ENCODE data around the gene HEPACAM.

Gene HEPACAM

DNA sequence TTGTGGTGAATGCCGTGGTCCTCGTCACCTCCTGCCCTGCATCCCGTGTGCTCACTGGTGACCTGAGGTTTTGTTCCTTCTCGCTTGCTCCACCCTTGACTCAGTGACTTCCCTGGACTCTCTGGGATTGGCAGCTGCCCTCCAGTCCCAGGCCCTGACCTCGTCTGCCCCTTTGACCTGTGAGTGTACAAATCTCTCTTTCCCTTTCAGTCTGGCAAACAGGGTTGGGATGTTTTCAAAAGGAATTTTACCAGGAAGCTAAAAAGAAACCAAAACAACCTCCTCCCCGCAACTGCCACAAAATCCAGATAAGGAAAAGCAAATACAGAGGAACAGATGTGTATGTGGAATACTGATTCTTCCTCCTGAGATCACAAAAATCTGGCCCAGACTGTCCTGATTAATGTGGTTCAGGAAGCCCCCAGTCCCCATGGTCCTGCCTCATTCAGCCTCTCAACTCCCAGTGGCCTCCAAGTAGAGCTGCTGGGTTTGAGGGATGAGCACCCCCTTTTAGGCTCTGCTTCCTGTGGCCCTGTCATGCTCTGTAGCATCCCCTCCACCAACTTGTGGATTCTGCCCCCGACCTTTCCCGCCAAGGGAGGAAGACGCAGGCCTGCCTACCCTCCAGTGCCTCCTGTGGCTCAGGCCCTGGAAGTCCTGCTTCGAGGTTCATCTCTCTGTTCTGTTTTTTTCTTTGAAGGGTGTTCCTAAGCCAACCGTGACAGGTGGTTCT lies 53.3 kb downstream of the HEPACAM start:
- DNase-seq, result no peak

DNA sequence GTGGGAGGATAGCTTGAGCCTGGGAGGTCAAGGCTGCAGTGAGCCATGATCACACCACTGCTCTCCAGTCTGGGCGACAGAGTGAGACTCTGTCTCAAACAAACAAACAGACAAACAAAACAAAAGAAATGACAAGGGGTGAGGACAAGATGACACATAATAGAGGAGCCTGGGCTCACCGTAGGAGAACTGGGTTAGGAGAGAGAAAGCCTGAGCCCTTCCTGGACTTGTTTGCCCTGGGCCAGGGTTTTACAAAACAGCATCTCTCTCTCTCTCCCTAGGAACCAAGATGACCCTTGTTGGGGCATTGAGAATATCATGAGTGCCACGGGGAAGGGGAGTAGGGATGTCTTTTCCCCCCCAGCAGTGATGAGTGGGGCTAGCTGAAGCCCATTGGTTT lies 54.9 kb downstream of the HEPACAM start:
- no peak for DNase-seq

DNA sequence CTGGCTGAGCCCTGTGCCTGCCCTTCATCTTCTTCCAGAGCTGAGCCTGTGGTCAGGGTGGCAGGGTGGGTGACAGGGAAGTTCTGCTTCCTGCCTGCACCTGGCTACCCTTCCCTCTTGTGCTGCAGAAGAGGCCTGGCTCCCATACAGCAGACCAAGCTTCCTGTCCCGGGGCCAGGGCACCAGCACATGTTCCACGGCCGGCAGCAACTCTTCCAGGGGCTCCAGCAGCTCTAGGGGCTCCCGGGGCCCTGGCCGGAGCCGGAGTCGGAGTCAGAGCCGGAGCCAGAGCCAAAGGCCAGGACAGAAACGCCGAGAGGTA lies 55.6 kb downstream of the HEPACAM start:
- no peak for DNase-seq

DNA sequence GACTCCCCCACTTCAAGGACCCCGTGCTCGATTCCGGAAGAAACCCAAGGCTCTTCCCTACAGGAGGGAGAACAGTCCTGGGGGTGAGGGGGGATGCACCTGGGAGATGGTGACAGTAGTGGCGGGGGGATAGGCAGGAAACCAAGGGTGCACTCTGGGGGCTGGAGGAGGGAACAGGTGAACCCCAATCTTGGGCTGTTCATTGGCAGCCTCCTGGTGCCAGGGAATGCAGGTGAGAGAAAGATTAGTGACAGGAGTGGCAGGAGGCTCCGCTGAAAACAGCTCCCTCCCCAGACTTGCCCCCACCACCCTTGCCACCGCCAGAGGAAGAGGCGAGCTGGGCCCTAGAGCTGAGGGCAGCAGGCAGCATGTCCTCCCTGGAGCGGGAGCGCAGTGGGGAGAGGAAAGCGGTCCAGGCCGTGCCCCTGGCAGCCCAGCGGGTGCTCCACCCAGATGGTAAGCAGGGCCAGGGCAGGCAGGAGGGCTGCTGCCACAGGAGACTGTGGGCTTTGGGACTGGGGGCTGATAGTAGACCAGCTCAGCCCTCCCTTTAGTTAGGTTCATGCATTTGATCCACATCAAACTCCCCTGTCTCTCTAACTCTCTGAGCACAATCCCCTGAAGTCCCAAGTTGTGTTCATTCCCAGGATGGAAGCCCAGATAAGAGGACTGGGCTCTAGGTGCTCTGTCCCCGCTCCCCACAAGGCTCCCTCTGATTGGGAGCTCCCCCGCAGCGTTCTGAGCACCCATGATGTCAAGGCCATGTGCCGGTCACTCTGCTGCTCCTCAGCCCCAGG lies 56.2 kb downstream of the HEPACAM start:
- DNase-seq, result no peak

DNA sequence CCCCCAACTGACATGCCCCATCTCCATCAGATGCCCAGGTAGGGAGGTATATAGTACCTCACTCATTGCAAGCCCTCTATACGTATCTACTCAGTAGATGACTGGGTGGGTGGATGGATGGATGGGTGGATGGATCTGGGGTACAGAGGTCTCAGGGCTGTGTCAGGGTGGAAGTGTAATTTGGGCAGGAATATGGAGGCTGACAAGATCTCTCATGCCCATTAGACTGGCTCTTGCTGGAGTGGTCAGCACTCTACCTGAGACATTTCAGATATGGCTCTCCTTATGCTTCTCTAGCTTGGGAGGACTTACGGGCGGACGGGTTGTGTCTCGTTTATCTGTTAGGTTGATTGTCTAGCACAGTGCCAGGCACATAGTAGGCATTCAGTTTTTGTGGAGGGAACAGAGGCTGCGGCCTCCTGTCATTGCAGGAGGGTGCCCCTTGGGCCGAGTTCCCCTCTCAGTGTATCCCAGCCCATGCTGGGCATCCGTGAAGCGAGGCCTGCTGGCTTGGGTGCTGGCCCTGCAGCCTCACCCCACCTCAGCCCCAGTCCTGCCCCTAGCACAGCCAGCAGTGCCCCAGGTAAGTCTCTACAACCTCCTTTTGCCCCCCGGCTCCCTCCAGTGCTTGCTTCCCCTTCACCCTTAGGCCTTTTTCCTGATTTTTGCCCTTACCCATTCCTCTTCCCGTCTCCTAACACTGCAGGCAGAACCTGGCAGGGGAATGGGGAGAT lies 56.9 kb downstream of the HEPACAM start:
- no peak for DNase-seq

DNA sequence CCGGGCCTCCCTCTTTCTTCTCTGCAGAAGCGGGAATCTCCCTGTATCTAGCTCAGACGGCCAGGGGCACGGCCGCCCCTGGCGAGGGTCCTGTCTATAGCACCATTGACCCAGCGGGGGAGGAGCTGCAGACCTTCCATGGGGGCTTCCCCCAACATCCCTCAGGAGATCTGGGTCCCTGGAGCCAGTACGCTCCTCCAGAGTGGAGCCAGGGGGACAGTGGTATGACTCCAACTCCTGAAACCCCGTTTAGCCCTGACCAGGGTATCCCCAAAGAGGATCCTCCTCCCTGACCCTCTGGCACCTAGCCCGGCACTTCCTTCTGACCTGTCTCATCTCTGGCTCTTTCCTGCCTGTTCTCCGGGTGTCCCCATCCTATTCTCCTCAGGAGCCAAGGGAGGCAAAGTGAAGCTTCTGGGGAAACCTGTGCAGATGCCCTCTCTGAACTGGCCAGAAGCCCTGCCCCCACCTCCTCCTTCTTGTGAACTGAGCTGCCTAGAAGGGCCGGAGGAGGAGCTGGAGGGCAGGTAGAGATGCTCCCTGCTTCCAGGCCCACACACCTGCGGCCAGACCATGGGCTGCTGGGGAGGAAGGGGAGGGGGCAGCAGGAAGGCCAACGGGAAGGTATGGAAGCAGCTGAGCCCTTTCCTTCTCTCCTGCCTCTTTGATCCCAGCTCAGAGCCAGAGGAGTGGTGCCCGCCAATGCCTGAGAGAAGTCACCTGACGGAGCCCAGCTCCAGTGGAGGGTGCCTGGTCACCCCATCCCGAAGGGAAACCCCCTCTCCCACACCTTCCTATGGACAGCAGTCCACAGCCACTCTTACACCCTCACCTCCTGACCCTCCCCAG lies 57.7 kb downstream of the HEPACAM start:
- no peak for DNase-seq

DNA sequence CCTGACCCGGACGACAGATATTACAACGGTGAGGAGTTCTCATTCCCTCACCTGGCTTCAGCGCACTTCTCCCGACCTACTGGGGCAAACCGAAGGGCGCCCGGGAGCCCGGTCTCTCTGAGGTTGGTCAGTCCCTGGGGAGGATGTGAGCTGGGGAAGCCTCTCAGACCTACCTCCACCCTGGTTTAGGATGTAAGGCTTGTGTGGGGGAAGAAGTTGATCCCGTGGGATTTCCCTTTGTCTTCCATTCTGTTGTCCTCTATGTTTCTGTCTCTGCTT lies 58.3 kb downstream of the HEPACAM start:
- DNase-seq, result peak; percentile 8

DNA sequence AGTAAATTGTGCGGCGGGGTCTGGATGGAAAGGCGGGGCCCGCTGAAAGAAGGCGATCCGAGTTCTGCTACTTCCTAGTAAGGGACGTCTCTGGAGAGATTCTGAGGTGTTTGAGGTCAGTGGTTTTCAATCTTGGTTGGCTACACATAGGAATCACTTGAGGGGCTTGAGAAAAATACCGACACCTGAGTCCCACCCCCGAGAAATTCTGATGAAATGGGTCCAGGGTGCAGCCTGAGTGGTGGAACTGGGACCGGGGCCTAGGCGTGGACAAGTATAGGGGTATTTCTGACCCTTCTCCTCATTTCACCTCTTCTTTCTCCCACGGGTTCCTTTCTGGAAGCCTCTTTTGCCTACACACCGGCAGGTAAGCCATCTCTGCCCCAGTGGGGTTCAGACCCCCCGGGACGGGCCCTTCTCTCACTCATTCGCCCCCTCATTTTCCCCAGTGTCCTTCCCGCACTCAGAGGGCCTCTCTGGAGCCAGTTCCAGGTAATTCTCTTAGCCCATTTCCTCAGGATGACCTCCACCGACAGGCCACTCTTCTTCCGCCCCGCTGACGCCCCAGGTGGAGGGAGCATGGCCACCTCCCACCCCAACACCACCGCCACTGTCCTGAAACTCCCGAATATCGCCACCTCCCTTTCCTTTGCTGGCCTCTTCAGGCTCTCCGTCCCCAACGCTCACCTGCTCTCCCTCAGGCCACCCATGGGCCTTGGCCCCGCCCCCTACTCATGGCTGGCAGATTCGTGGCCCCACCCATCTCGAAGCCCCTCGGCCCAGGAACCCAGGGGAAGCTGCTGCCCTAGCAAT lies 58.8 kb downstream of the HEPACAM start:
- DNase-seq, result no peak

DNA sequence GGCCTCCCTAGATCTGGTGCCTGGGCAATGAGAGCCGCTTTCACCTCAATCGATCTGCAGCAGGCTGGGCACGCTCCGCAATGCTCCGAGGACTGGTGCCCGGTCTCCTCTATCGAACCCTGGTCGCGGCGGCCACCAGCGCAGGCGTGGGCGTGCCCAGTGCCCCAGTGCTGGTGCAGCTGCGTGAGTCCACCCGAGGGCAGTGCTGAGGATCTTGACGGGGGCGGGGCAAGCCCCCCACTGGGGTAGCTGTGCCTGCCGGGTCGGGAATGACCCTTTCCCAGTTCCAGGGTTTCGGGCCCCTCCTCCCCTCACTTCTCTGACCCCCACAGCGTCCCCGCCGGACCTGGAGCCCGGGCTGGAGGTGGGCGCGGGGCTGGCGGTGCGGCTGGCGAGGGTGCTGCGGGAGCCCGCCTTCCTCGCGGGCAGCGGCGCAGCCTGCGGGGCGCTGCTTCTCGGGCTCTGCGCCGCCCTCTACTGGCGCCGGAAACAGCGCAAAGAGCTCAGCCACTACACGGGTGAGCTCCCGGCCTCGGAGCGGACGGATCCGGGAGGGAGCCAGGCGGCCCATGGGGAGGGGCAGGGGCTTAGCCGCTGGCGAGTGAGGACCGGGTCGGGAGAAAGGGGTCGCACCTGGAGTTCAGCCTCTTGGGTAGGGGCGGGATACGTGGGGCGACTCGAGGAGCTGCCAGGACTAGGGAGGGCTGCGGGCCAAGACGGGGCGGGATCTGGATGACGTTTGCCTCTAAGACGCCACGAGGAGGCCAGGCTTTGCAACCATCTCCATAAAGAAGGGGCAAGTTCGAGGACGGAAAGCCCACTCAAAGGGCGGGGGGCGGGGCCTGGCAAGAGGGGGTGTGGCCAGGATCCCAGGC lies 59.7 kb downstream of the HEPACAM start:
- DNase-seq, result peak; percentile 92

DNA sequence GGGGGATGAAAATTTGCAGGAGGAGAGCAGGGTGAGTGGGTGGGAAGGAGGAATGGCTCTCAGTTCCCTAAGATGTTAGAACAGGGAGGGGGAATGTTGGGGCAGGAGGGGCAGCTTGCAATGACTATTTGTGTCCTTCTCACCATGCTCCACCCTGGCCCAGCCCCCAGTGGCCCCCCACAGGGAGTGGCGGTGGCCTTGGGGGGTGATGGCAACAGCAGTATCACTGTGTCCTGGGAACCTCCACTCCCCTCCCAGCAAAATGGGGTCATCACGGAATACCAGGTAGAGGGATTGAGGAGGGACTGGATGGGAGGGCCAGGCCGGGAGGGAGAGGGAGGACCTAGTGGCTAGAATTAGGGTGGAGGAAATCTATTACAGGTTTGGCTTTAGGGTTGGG lies 60.4 kb downstream of the HEPACAM start:
- DNase-seq, result no peak

DNA sequence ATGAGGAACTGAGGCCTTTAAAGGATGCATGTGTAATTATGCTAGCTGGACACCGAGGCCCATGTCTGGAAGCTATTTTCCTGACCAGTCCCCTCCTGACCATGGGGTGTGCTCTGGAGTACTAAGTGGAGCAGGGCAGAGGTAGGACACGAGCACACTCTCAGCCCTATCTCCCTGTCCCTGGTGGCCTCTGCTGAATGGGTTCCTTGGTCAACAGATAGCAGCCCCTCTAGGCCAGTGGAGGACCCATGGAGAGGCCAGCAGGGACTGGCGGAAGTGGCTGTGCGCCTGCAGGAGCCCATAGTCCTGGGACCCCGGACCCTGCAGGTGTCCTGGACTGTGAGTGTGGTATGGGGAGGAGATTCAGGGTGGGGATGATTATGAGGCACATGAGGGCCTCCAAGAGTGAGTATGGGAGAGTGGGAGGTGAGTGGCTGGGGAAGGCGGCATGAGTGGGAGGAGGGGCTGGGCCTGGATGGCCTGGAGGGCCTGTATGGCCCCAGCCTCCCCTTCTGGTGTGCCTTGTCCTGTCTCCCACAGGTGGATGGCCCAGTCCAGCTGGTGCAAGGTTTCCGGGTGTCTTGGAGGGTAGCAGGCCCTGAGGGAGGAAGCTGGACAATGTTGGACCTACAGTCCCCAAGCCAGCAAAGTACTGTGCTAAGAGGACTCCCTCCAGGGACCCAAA lies 61.1 kb downstream of the HEPACAM start:
- no peak for DNase-seq

DNA sequence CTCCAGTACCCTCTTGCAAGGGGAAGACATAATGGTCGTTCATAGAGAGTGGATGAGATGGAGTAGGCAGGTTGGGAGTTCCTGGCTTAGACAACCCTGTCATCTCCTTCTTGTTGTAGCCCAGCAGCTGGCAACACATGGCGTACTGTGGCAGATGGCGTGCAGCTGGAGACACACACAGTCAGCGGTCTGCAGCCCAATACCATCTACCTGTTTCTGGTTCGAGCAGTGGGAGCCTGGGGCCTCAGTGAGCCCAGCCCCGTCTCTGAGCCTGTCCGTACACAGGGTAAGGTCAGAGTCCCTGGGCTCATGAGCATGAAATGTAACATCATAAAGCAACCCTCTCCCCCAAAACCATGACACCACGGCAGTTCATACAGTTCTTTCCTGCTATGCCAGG lies 61.9 kb downstream of the HEPACAM start:
- peak; percentile 18 for DNase-seq

DNA sequence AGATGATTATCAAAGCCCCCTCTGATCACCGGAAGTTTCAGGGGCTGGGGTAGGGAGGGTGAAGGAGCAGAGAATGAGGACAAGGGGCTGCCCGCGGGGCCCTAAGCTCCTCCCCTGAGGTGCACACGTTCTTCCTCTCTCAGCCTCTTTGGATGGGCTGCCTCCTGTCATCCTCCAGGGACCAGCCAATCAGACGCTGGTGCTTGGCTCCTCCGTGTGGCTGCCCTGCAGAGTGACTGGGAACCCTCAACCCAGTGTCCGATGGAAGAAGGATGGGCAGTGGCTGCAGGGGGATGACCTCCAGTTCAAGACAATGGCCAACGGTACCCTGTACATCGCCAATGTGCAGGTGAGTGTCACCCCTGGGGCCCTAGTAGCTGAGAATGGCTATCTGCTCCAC lies 63.1 kb downstream of the HEPACAM start:
- no peak for DNase-seq

DNA sequence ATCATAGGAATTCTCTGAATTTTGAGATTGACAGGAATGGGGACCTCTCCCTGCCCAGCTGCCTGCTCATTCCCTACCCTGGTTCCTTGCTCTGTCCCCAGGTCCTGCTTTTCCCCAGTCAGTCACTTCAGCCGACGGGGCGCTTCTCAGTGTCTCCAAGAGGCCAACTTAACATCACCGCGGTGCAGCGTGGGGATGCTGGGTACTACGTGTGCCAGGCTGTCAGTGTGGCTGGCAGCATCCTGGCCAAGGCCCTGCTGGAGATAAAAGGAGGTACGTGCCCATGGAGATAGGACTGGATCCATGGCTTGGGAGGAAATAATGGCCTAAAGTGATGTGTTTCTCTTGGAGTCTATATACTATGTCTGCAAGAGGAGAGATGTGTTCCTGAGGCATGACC lies 63.6 kb downstream of the HEPACAM start:
- no peak for DNase-seq

DNA sequence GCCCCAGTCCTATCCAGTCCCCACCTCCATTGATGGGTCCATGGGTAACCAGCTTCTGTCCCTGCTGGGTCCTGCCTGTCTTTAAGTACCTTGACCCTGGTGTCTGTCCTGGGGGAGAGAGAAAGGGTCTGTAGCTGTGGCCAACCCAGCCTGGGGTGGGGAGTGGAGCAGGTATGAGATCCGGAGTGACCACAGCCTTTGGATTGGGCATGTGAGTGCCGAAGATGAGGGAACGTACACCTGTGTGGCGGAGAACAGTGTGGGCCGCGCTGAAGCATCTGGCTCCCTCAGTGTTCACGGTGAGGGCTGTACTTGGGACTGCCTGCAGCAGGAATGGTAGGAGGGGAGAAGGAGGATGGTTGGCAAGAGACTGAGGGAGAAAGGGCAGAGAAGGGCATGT lies 65.4 kb downstream of the HEPACAM start:
- DNase-seq, result no peak

DNA sequence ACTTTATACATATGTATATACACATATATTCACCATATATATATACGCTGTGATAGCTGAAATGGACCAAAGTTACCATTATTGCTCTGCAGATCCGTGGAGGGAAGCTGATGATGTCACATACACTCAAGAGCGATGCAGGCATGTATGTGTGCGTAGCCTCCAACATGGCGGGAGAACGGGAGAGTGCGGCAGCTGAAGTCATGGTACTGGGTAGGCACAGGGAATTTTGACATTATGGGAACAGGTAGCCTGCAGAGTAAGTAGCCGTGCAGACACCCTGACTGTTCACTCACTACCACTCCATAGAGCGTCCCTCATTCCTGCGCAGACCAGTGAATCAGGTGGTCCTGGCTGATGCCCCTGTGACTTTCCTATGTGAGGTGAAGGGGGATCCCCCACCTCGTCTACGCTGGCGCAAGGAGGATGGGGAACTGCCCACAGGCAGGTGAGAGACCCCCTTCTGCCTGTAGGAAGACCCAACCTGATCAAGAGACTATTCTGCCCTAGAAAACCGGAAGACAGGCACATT lies 65.9 kb downstream of the HEPACAM start:
- DNase-seq, result no peak

DNA sequence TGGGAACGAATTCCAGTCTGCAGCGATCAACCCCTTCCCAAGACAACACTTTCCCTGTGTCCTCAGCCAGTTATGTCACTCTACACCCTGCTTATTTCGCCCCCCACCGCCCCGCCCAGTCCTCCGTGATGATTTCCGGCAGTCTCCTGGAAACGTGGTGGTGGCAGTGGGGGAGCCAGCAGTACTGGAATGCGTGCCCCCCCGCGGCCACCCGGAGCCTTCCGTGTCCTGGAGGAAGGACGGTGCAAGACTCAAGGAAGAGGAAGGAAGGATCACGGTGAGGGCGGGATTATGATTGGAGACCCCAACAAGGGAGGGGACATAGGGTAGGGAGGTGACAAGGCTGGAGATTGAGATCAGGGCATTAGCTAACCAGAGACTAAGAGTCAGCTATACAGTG lies 66.5 kb downstream of the HEPACAM start:
- no peak for DNase-seq
